ENCODE data around the gene MAPK4. TPM values are rescaled to one million over a fixed set of nuclear protein-coding genes. Genes with fewer than 3 reads are reported as not detected.
"Not testable (repeated sequence)": the region's sequence is repeated elsewhere in the genome, so short reads cannot be mapped to it uniquely, and the experiment has no call there.

The MAPK4 gene
- total RNA-seq, 2 donors from 2014 or later = not detected

- H3K9me3 ChIP-seq (ENCODE audit: control insufficient read depth, low read length, poor library complexity, severe bottlenecking) = no peaks in the 10 kb centered on the region
- DNase-seq (no peak), ATAC-seq (no peak)
- Mint-ChIP-seq H3K4me3 (no peak overlapping the region), H3K4me1 (no peaks in the 10 kb centered on the region), H3K27ac (no peak overlapping the region), H3K27me3 (peaks cover 16% of the 10 kb centered on the region), H3K36me3 (ENCODE audit: low read depth) (peaks cover 4% of the 10 kb centered on the region)
Measured at GRCh38 chr18:50769463-50769862, 209.6 kb downstream of the MAPK4 start.

DNA sequence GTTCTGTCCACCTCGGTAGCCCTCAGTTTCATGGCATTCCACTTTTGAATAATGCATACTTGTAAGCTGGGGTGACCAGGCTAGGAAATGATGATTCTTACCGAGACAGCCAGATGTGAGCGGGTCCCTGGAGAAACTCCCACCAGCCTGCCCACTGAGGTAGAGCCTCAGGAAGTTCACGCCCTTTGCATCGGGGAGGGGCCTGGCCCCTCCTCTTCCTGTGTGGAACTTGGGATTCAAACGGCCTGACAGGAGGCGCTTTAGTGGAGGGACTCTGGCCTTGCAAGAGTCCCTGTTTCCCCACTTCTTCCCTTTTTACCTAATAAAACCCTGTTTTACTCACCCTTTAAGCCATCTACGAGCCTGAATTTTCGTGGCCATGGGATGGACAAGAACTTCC is 215.3 kb downstream of the MAPK4 start:
- Mint-ChIP-seq H3K4me1 (no peaks in the 10 kb centered on the region), H3K36me3 (ENCODE audit: low read depth) (peaks cover 2% of the 10 kb centered on the region), H3K4me3 (no peak overlapping the region), H3K27ac (no peak overlapping the region), H3K27me3 (peaks cover 26% of the 10 kb centered on the region)
- H3K9me3 ChIP-seq (ENCODE audit: control insufficient read depth, low read length, poor library complexity, severe bottlenecking) = no peaks in the 10 kb centered on the region
- DNase-seq (no peak), ATAC-seq (no peak)

GRCh38 chr18:50775726-50776125 is 215.8 kb downstream of the MAPK4 start:
- H3K36me3 Mint-ChIP-seq (ENCODE audit: low read depth) = peaks cover 2% of the 10 kb centered on the region
- H3K27ac Mint-ChIP-seq = no peak overlapping the region
- no peak overlapping the region for H3K4me3 Mint-ChIP-seq
- H3K4me1 Mint-ChIP-seq = no peaks in the 10 kb centered on the region
- DNase-seq (no peak), ATAC-seq (no peak)
- no peaks in the 10 kb centered on the region for H3K9me3 ChIP-seq (ENCODE audit: control insufficient read depth, low read length, poor library complexity, severe bottlenecking)
- peaks cover 27% of the 10 kb centered on the region for H3K27me3 Mint-ChIP-seq

DNA sequence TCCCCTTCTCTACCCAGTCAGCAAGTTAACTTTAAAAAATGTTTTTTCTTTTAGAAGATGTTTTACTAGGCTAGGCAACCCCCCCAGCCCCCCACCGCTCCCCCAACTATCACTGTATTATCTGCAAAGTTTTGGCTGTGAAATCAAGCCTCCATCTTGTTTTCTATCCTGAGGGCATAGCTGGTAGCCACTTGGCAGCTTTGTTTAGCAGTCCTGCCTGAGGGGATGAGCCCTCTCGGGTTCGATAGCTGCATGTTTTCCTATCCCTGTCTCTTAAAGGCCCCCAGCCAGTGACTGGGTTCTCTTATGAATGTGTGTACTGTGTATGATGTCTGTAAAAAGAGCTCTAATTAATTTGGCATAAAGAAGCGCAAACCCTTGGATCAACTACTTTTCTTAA is 216.5 kb downstream of the MAPK4 start:
- H3K36me3 Mint-ChIP-seq (ENCODE audit: low read depth) = no peaks in the 10 kb centered on the region
- peaks cover 31% of the 10 kb centered on the region for H3K27me3 Mint-ChIP-seq
- no peak overlapping the region for H3K27ac Mint-ChIP-seq
- H3K4me3 Mint-ChIP-seq = no peak overlapping the region
- H3K9me3 ChIP-seq (ENCODE audit: control insufficient read depth, low read length, poor library complexity, severe bottlenecking) = no peaks in the 10 kb centered on the region
- no peaks in the 10 kb centered on the region for H3K4me1 Mint-ChIP-seq
- no peak for DNase-seq
- ATAC-seq = no peak

- H3K27ac Mint-ChIP-seq; H3K4me1 Mint-ChIP-seq; H3K4me3 Mint-ChIP-seq; ATAC-seq; DNase-seq; H3K36me3 Mint-ChIP-seq (ENCODE audit: low read depth); H3K9me3 ChIP-seq (ENCODE audit: control insufficient read depth, low read length, poor library complexity, severe bottlenecking): not testable (repeated sequence)
- peaks cover 37% of the 10 kb centered on the region for H3K27me3 Mint-ChIP-seq
Measured at GRCh38 chr18:50779021-50779420, 219.1 kb downstream of the MAPK4 start.

Other genes with a start within 250 kb of the MAPK4 start
- gene SKA1, start 185.0 kb upstream of the MAPK4 start, total RNA-seq = under 1 TPM; 0.27 to 0.39 TPM